SK-N-SH treated with all-trans-retinoic acid at 6 μM for 48 hours (cell line): ENCODE results near the gene SMO.

Experiments
- ATAC-seq: fragments of 200-7000 bp; cut with Tn5 transposase; 3 replicates; pipeline ENCODE4 v1.9.1; 2020; ENCODE audit warnings: mild to moderate bottlenecking, moderate library complexity
- BACH2 ChIP-seq: fragments of 250-450 bp; sonication (Bioruptor Pico); IDR thresholded peaks from 2 replicates; pipeline ENCODE4 v1.9.0; 2021; ENCODE audit warnings: mild to moderate bottlenecking, borderline replicate concordance
- CREB5 ChIP-seq: fragments of 250-450 bp; sonication (Bioruptor Pico); IDR thresholded peaks from 2 replicates; pipeline ENCODE4 v1.5.1; 2020; ENCODE audit warnings: low read depth, mild to moderate bottlenecking, moderate library complexity
- CSDC2 ChIP-seq: fragments of 250-450 bp; sonication (Bioruptor Pico); IDR thresholded peaks from 2 replicates; pipeline ENCODE4 v1.5.0; 2020; ENCODE audit warnings: mild to moderate bottlenecking, moderate library complexity
- ESRRG ChIP-seq: fragments of 250-450 bp; sonication (Bioruptor Pico); IDR thresholded peaks from 2 replicates; pipeline ENCODE4 v1.6.1; 2021; ENCODE audit warnings: mild to moderate bottlenecking
- GLIS3 ChIP-seq: fragments of 250-450 bp; sonication (Bioruptor Pico); IDR thresholded peaks from 2 replicates; pipeline ENCODE4 v1.5.0; 2020; ENCODE audit warnings: mild to moderate bottlenecking, moderate library complexity
- ISL1 ChIP-seq: fragments of 250-450 bp; sonication (Bioruptor Pico); IDR thresholded peaks from 2 replicates; pipeline ENCODE4 v2.1.2; 2022; ENCODE audit warnings: mild to moderate bottlenecking, moderate library complexity
- POU6F1 ChIP-seq: fragments of 250-450 bp; sonication (Bioruptor Pico); IDR thresholded peaks from 2 replicates; pipeline ENCODE4 v1.8.0; 2021; ENCODE audit warnings: low read depth, mild to moderate bottlenecking, moderate library complexity, borderline replicate concordance
- PPARA ChIP-seq: fragments of 250-450 bp; sonication (Bioruptor Pico); IDR thresholded peaks from 2 replicates; pipeline ENCODE4 v1.5.0; 2020; ENCODE audit warnings: mild to moderate bottlenecking, borderline replicate concordance
- RARB ChIP-seq: fragments of 250-450 bp; sonication (Bioruptor Pico); IDR thresholded peaks from 2 replicates; pipeline ENCODE4 v1.8.0; 2021; ENCODE audit warnings: mild to moderate bottlenecking, moderate library complexity
- SNAI2 ChIP-seq: fragments of 250-450 bp; sonication (Bioruptor Pico); IDR thresholded peaks from 2 replicates; pipeline ENCODE4 v1.5.0; 2020; ENCODE audit warnings: mild to moderate bottlenecking, moderate library complexity
- TCF4 ChIP-seq: fragments of 250-450 bp; sonication (Bioruptor Pico); IDR thresholded peaks from 2 replicates; pipeline ENCODE4 v1.8.0; 2021; ENCODE audit warnings: mild to moderate bottlenecking, moderate library complexity, borderline replicate concordance
- ZC3H10 ChIP-seq: fragments of 250-450 bp; sonication (Bioruptor Pico); IDR thresholded peaks from 2 replicates; pipeline ENCODE4 v1.5.1; 2021; ENCODE audit warnings: mild to moderate bottlenecking, moderate library complexity
- ZFP3 ChIP-seq: fragments of 250-450 bp; sonication (Bioruptor Pico); IDR thresholded peaks from 2 replicates; pipeline ENCODE4 v1.5.0; 2020; ENCODE audit warnings: mild to moderate bottlenecking, moderate library complexity
- ZFP30 ChIP-seq: fragments of 450-650 bp; formaldehyde crosslinking; IDR thresholded peaks from 2 replicates; pipeline ENCODE4 v1.5.0; 2022; ENCODE audit warnings: mild to moderate bottlenecking, moderate library complexity
- ZNF565 ChIP-seq: fragments of 450-650 bp; formaldehyde crosslinking; conservative IDR thresholded peaks from 2 replicates; pipeline ENCODE4 v1.5.0; 2020; ENCODE audit warnings: low read depth, mild to moderate bottlenecking, moderate library complexity
- ZNF70 ChIP-seq: fragments of 450-650 bp; formaldehyde crosslinking; IDR thresholded peaks from 2 replicates; pipeline ENCODE4 v1.5.0; 2020; ENCODE audit warnings: mild to moderate bottlenecking, moderate library complexity
- TF ChIP-seq, protein P1 (sequence below): fragments of 250-450 bp; sonication (Bioruptor Pico); IDR thresholded peaks from 2 replicates; pipeline ENCODE4 v1.5.0; 2020; ENCODE audit warnings: mild to moderate bottlenecking, moderate library complexity
- TF ChIP-seq, protein P2 (sequence below): fragments of 250-450 bp; sonication (Bioruptor Pico); IDR thresholded peaks from 2 replicates; pipeline ENCODE4 v1.8.0; 2020; ENCODE audit warnings: mild to moderate bottlenecking, moderate library complexity, borderline replicate concordance
- TF ChIP-seq, protein P3 (sequence below): fragments of 250-450 bp; sonication (Bioruptor Pico); IDR thresholded peaks from 2 replicates; pipeline ENCODE4 v1.5.1; 2021; ENCODE audit warnings: mild to moderate bottlenecking, moderate library complexity

SMO gene

GRCh38 chr7:129227646-129228578, 39.5 kb downstream of the SMO start:
- ATAC-seq, result no peak
- TF ChIP-seq BACH2 (CRISPR knock-in tag) (no peak), CSDC2 (CRISPR knock-in tag) (no peak), ZFP30 (CRISPR knock-in tag) (no peak), ZNF565 (CRISPR knock-in tag) (no peak), CREB5 (CRISPR knock-in tag) (no peak), SNAI2 (CRISPR knock-in tag) (no peak), ZFP3 (CRISPR knock-in tag) (no peak)
- TF ChIP-seq, protein P1, sequence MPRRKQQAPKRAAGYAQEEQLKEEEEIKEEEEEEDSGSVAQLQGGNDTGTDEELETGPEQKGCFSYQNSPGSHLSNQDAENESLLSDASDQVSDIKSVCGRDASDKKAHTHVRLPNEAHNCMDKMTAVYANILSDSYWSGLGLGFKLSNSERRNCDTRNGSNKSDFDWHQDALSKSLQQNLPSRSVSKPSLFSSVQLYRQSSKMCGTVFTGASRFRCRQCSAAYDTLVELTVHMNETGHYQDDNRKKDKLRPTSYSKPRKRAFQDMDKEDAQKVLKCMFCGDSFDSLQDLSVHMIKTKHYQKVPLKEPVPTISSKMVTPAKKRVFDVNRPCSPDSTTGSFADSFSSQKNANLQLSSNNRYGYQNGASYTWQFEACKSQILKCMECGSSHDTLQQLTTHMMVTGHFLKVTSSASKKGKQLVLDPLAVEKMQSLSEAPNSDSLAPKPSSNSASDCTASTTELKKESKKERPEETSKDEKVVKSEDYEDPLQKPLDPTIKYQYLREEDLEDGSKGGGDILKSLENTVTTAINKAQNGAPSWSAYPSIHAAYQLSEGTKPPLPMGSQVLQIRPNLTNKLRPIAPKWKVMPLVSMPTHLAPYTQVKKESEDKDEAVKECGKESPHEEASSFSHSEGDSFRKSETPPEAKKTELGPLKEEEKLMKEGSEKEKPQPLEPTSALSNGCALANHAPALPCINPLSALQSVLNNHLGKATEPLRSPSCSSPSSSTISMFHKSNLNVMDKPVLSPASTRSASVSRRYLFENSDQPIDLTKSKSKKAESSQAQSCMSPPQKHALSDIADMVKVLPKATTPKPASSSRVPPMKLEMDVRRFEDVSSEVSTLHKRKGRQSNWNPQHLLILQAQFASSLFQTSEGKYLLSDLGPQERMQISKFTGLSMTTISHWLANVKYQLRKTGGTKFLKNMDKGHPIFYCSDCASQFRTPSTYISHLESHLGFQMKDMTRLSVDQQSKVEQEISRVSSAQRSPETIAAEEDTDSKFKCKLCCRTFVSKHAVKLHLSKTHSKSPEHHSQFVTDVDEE (CRISPR knock-in tag), result no peak
- TF ChIP-seq, protein P2, sequence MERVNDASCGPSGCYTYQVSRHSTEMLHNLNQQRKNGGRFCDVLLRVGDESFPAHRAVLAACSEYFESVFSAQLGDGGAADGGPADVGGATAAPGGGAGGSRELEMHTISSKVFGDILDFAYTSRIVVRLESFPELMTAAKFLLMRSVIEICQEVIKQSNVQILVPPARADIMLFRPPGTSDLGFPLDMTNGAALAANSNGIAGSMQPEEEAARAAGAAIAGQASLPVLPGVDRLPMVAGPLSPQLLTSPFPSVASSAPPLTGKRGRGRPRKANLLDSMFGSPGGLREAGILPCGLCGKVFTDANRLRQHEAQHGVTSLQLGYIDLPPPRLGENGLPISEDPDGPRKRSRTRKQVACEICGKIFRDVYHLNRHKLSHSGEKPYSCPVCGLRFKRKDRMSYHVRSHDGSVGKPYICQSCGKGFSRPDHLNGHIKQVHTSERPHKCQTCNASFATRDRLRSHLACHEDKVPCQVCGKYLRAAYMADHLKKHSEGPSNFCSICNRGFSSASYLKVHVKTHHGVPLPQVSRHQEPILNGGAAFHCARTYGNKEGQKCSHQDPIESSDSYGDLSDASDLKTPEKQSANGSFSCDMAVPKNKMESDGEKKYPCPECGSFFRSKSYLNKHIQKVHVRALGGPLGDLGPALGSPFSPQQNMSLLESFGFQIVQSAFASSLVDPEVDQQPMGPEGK (CRISPR knock-in tag), result no peak

DNA sequence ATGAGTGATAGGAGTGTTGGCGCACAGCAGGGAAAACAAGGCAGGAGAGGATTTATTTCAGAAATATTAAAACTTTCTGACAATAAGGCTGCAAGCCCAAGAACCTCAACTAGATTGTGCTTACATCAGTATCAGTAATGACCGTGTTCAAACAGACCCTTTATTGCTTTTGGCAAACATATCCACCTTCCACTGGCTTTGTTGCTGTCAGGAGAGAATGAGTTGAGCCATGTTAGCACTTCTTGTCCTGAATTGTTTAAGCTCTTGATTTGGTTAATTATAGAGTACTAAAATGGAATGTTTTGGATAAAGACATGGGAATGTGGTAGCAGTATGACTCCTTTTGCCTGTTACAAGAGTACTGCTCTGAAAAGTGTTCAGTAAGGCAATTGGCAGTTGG, 40.2 kb downstream of the SMO start:
- TF ChIP-seq ZC3H10 (CRISPR knock-in tag) (no peak), SNAI2 (CRISPR knock-in tag) (no peak), CSDC2 (CRISPR knock-in tag) (no peak), RARB (CRISPR knock-in tag) (no peak), ZNF70 (CRISPR knock-in tag) (no peak), GLIS3 (CRISPR knock-in tag) (no peak), ESRRG (CRISPR knock-in tag) (no peak)

DNA sequence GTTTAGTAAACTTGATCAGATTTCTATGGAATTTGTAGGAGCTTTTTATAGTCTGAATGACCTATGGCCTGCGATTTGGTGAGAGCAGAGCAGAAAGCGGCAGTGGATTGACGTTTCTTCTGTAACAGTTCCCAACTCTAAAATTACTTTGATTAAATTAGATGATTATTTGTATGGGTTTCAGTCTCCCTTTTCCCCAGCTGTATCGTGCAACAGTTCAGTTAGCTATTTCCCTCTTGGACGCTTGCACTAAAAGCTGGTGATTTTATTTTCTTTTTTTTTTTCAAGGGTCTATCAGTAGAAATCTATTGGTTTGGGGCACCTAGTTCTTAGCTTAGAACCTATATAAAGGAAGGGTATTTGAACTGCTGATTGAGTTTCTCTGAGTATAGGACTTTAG, 43.2 kb downstream of the SMO start:
- ATAC-seq, result no peak
- TF ChIP-seq, protein P3, sequence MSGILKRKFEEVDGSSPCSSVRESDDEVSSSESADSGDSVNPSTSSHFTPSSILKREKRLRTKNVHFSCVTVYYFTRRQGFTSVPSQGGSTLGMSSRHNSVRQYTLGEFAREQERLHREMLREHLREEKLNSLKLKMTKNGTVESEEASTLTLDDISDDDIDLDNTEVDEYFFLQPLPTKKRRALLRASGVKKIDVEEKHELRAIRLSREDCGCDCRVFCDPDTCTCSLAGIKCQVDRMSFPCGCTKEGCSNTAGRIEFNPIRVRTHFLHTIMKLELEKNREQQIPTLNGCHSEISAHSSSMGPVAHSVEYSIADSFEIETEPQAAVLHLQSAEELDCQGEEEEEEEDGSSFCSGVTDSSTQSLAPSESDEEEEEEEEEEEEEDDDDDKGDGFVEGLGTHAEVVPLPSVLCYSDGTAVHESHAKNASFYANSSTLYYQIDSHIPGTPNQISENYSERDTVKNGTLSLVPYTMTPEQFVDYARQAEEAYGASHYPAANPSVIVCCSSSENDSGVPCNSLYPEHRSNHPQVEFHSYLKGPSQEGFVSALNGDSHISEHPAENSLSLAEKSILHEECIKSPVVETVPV (CRISPR knock-in tag), result no peak
- no peak for TF ChIP-seq ZNF70 (CRISPR knock-in tag)
- no peak for TF ChIP-seq TCF4
- TF ChIP-seq BACH2 (CRISPR knock-in tag), result no peak
- no peak for TF ChIP-seq ZFP30 (CRISPR knock-in tag)
- TF ChIP-seq ISL1 (CRISPR knock-in tag), result no peak
- TF ChIP-seq PPARA (CRISPR knock-in tag), result no peak
- no peak for TF ChIP-seq POU6F1
- no peak for TF ChIP-seq CSDC2 (CRISPR knock-in tag)
- TF ChIP-seq SNAI2 (CRISPR knock-in tag), result no peak
- TF ChIP-seq, protein P1 (CRISPR knock-in tag), result no peak
- TF ChIP-seq, protein P2 (CRISPR knock-in tag), result no peak

More for the DNA sequence above, 40.2 kb downstream of the SMO start:
- ATAC-seq, result no peak
